Endothelial cell of umbilical vein (primary cell): ENCODE data around the gene SUPT3H. TPM values are rescaled to one million over a fixed set of nuclear protein-coding genes. Genes with fewer than 3 reads are reported as not detected.

Source experiments
- BruUV-seq: library from RNA; stranded (reverse); fragments of 400-500 nt; replicated peaks from 2 replicates; lab custom pipeline; 2021; lab: Mats Ljungman, UMichigan
- CTCF ChIA-PET: fragments of 300-600, 350-600 bp; sonication (Branson Sonifier 250); formaldehyde crosslinking; loops from one replicate; lab custom pipeline; 2021; ENCODE audit warnings: antibody characterized with exemption, inconsistent platforms; lab: Charles Lee
- POLR2A ChIA-PET: fragments of 300-600, 350-600 bp; sonication (Branson Sonifier 250); formaldehyde crosslinking; loops from one replicate; lab custom pipeline; 2021; ENCODE audit warnings: antibody characterized with exemption, inconsistent platforms; lab: Charles Lee
- DNase-seq: peaks from one replicate; pipeline ENCODE4 v3.0.0-alpha.2; 2011; ENCODE audit warnings: low read depth, low spot score
- FAIRE-seq: peaks from 2 replicates; lab custom pipeline; 2011; peaks lifted over from hg19 to GRCh38; lab: Jason Lieb, UNC
- H2AFZ ChIP-seq: 2 replicates; pipeline ENCODE4 v1.6.0; 2012; ENCODE audit warnings: low read depth, low read length, control low read depth, inconsistent platforms
- H3K27ac ChIP-seq: 2 replicates; pipeline ENCODE4 v1.5.1; 2011; ENCODE audit warnings: low read depth, mild to moderate bottlenecking, control low read depth, low read length, moderate library complexity; ENCODE audit not compliant: insufficient read depth
- H3K27me3 ChIP-seq, 2 experiments: 2 replicates each; pipeline versions ENCODE4 v1.6.0 to v1.6.1; 2011; ENCODE audit warnings: low read length in 2 of 2, mixed read lengths in 1 of 2; ENCODE audit not compliant: control insufficient read depth in 2 of 2, insufficient read depth in 2 of 2
- H3K36me3 ChIP-seq, 2 experiments: 2 replicates in 1 of 2; 3 replicates in 1 of 2; pipeline ENCODE4 v1.5.1; 2011; ENCODE audit warnings: low read length in 2 of 2, mild to moderate bottlenecking in 1 of 2, moderate library complexity in 1 of 2; ENCODE audit not compliant: control insufficient read depth in 2 of 2, insufficient read depth in 2 of 2; ENCODE audit errors: extremely low read depth in 1 of 2
- H3K4me1 ChIP-seq: 3 replicates; pipeline ENCODE4 v1.5.1; 2011; ENCODE audit warnings: mild to moderate bottlenecking, low read length; ENCODE audit not compliant: control insufficient read depth, insufficient read depth; ENCODE audit errors: extremely low read depth
- H3K4me2 ChIP-seq: 2 replicates; pipeline ENCODE4 v1.6.1; 2011; ENCODE audit warnings: low read length, control low read depth, mixed read lengths; ENCODE audit not compliant: insufficient read depth
- H3K4me3 ChIP-seq, 3 experiments: fragments of 200-600 bp in 1 of 3; sonication (generic), shearing (Covaris generic) in 1 of 3; replicated peaks in 1 of 3; 2 replicates each; pipeline ENCODE4 v1.5.1; 2011 to 2016; ENCODE audit warnings: control low read depth in 3 of 3, low read length in 3 of 3, mild to moderate bottlenecking in 2 of 3, inconsistent platforms in 1 of 3, low read depth in 1 of 3, moderate library complexity in 1 of 3; ENCODE audit not compliant: insufficient read depth in 1 of 3
- H3K79me2 ChIP-seq: 2 replicates; pipeline ENCODE4 v1.6.0; 2012; ENCODE audit warnings: low read length, inconsistent platforms; ENCODE audit not compliant: control insufficient read depth, insufficient read depth
- H3K9ac ChIP-seq: replicated peaks from 2 replicates; pipeline ENCODE3; 2011; ENCODE audit warnings: low read length, control low read depth; ENCODE audit not compliant: insufficient read depth; ENCODE audit errors: extremely low read depth
- H3K9me1 ChIP-seq: replicated peaks from 3 replicates; pipeline ENCODE4 v1.6.0; 2011; ENCODE audit warnings: mild to moderate bottlenecking, low read length; ENCODE audit not compliant: control insufficient read depth, insufficient read depth; ENCODE audit errors: extremely low read depth
- H3K9me3 ChIP-seq: replicated peaks from 2 replicates; pipeline ENCODE4 v1.5.1; 2012; ENCODE audit warnings: low read length, inconsistent platforms; ENCODE audit not compliant: control insufficient read depth, insufficient read depth
- H4K20me1 ChIP-seq: replicated peaks from 2 replicates; pipeline ENCODE3; 2011; ENCODE audit warnings: mild to moderate bottlenecking, low read length; ENCODE audit not compliant: control insufficient read depth, insufficient read depth; ENCODE audit errors: extremely low read depth
- CTCF ChIP-seq, 2 donors: IDR thresholded peaks; 1 replicate in 1 of 2; 2 replicates in 1 of 2; pipeline ENCODE4 v1.5.1; 2011; ENCODE audit warnings: low read length in 2 of 2, mild to moderate bottlenecking in 2 of 2, moderate library complexity in 2 of 2, control low read depth in 1 of 2, inconsistent platforms in 1 of 2, low read depth in 1 of 2; ENCODE audit not compliant: insufficient read depth in 1 of 2; ENCODE audit errors: extremely low read depth in 1 of 2
- EZH2 ChIP-seq: IDR thresholded peaks from 2 replicates; pipeline ENCODE4 v1.6.1; 2012; ENCODE audit warnings: borderline replicate concordance, low read depth, mild to moderate bottlenecking, moderate library complexity, low read length, inconsistent platforms; ENCODE audit not compliant: severe bottlenecking
- FOS ChIP-seq: IDR thresholded peaks from 2 replicates; pipeline ENCODE4 v1.6.1; 2011; ENCODE audit warnings: mild to moderate bottlenecking, low read length, moderate library complexity, borderline replicate concordance; ENCODE audit not compliant: insufficient read depth
- GATA2 ChIP-seq: IDR thresholded peaks from 2 replicates; pipeline ENCODE4 v1.7.0; 2011; ENCODE audit warnings: low read depth, mild to moderate bottlenecking, moderate library complexity, mixed read lengths, low read length; ENCODE audit not compliant: insufficient read length, insufficient read depth
- JUN ChIP-seq: IDR thresholded peaks from 2 replicates; pipeline ENCODE4 v1.6.1; 2011; ENCODE audit warnings: borderline replicate concordance, low read depth; ENCODE audit not compliant: insufficient read length, insufficient read depth
- MAX ChIP-seq: IDR thresholded peaks from 2 replicates; pipeline ENCODE4 v1.6.1; 2011; ENCODE audit not compliant: insufficient read depth, insufficient read length
- MYC ChIP-seq: IDR thresholded peaks from one replicate; pipeline ENCODE4 v1.6.1; 2011; ENCODE audit warnings: mild to moderate bottlenecking, low read depth, low read length
- POLR2A ChIP-seq: IDR thresholded peaks from 2 replicates; pipeline ENCODE4 v1.6.1; 2012; ENCODE audit warnings: low read depth, mild to moderate bottlenecking, control low read depth, low read length
- POLR2AphosphoS5 ChIP-seq: IDR thresholded peaks from 2 replicates; pipeline ENCODE4 v1.6.1; 2012; ENCODE audit warnings: low read depth, mild to moderate bottlenecking, control low read depth, low read length, moderate library complexity; ENCODE audit not compliant: insufficient read depth
- dilution Hi-C: fragments of 300-500 bp; cut with MboI; formaldehyde crosslinking; loops from one replicate; pipeline ENCODE4 v1.15.0; 2019; ENCODE audit warnings: low sequenced_read_pairs; ENCODE audit not compliant: extremely low pct_ligation_motif_present
- intact Hi-C: fragments of 100-400 bp; cut with micrococcal nuclease; formaldehyde crosslinking; loops from one replicate; pipeline ENCODE4 v1.10.0; 2022
- polyA plus RNA-seq, 4 experiments: library from polyadenylated mRNA; depleted of rRNA in 3 of 4; stranded (reverse) in 3 of 4; unstranded in 1 of 4; fragments of >200 nt; gene quantifications; 2 replicates each; pipeline versions ENCODE4 v1.2.1 to v1.2.3, GENCODE V29; 2011 to 2012; ENCODE audit warnings: missing spikeins in 1 of 4
- total RNA-seq: library from RNA; stranded (reverse); gene quantifications from 2 replicates; pipeline ENCODE4 v1.2.3, GENCODE V29; 2021

The SUPT3H gene
- total and polyA plus RNA-seq, 2 donors (not counting 3 experiments of a cell fraction or from before 2014, with no cell fraction given), result 8.3 to 9.8 TPM

- Histone ChIP-seq H3K9me3 (no peaks in the 10 kb centered on the region), H3K27me3 (no peaks in the 10 kb centered on the region), H3K9ac (no peak overlapping the region), H3K79me2 (no peaks in the 10 kb centered on the region), H3K9me1 (no peaks in the 10 kb centered on the region), H3K36me3 (no peaks in the 10 kb centered on the region), H3K27ac (no peak overlapping the region), H3K4me3 (no peak overlapping the region), H3K4me2 (no peak overlapping the region), H3K4me1 (no peaks in the 10 kb centered on the region), H4K20me1 (no peaks in the 10 kb centered on the region), H2AFZ (no peak overlapping the region)
- no TSS peak for BruUV-seq
- FAIRE-seq (no peak), DNase-seq (no peak)
- POLR2A ChIA-PET, result no interaction called here
- TF ChIP-seq CTCF (IDR thresholded peaks at IDR 0.05; ENCODE audit: extremely low read depth in 1 of 2, insufficient read depth in 1 of 2, low read depth in 1 of 2, low read length in 2 of 2) (no peak), POLR2AphosphoS5 (no peak), GATA2 (no peak)
- intact Hi-C loops (no loop called here), dilution Hi-C loops (no loop called here)
- CTCF ChIA-PET, result no interaction called here
Observed at GRCh38 chr6:44811456-44811855, 566.3 kb downstream of the SUPT3H start.

- POLR2A ChIA-PET, result no interaction called here
- dilution Hi-C loops (no loop called here), intact Hi-C loops (no loop called here)
- no peak for DNase-seq
- no peaks in the 10 kb centered on the region for H3K4me1 ChIP-seq
- H3K36me3 ChIP-seq, result no peaks in the 10 kb centered on the region
- H3K79me2 ChIP-seq, result no peaks in the 10 kb centered on the region
- H3K27ac ChIP-seq, result no peak overlapping the region
- H4K20me1 ChIP-seq, result no peaks in the 10 kb centered on the region
- no peak overlapping the region for H3K9ac ChIP-seq
- BruUV-seq, result no TSS peak
- H3K4me3 ChIP-seq, result no peak overlapping the region
- no peaks in the 10 kb centered on the region for H3K27me3 ChIP-seq
- no peak for TF ChIP-seq JUN
- no peak for TF ChIP-seq GATA2
- TF ChIP-seq POLR2A, result no peak
- TF ChIP-seq EZH2, result no peak
- TF ChIP-seq CTCF (IDR thresholded peaks at IDR 0.05; ENCODE audit: extremely low read depth in 1 of 2, insufficient read depth in 1 of 2, low read depth in 1 of 2, low read length in 2 of 2), result no peak
- no peak for TF ChIP-seq POLR2AphosphoS5
- TF ChIP-seq MAX, result no peak
- no peak for TF ChIP-seq FOS
- TF ChIP-seq MYC, result no peak
- FAIRE-seq, result no peak
- H3K9me1 ChIP-seq, result no peaks in the 10 kb centered on the region
- H3K4me2 ChIP-seq, result no peak overlapping the region
- CTCF ChIA-PET, result interaction anchor here (1.2 kb wide), 1 partner anchor 905 kb away, joined by 3 read pairs; no protein-coding TSS in a partner anchor
- H2AFZ ChIP-seq, result no peak overlapping the region
- H3K9me3 ChIP-seq, result no peaks in the 10 kb centered on the region
Observed at GRCh38 chr6:44809258-44809657, 568.5 kb downstream of the SUPT3H start.
